Adrenal gland (tissue), 12 donors: ENCODE data around the gene TXN2. TPM values are rescaled to one million over a fixed set of nuclear protein-coding genes. Genes with fewer than 3 reads are reported as not detected.

Experiments
- DNase-seq, 7 donors: peaks; one replicate each; pipeline ENCODE4 v3.0.0-alpha.2; 2019 to 2020
- H3K27ac ChIP-seq, 5 donors: fragments of 200-600 bp; sonication (generic) in 4 of 5; 1 replicate in 3 of 5; 2 replicates in 2 of 5; pipeline versions ENCODE4 v1.5.1 to v1.8.0; 2016 to 2020; ENCODE audit warnings: mild to moderate bottlenecking in 1 of 5
- H3K27me3 ChIP-seq: fragments of 200-600 bp; 2 replicates; pipeline ENCODE4 v1.8.0; 2021
- H3K36me3 ChIP-seq, 2 donors: fragments of 200-600 bp; replicated peaks in 1 of 2; 1 replicate in 1 of 2; 2 replicates in 1 of 2; pipeline versions ENCODE4 v1.5.1 to v1.8.0; 2018 to 2022
- H3K4me1 ChIP-seq, 2 donors: fragments of 200-600 bp; replicated peaks in 1 of 2; 1 replicate in 1 of 2; 2 replicates in 1 of 2; pipeline versions ENCODE4 v1.5.1 to v1.8.0; 2018 to 2021
- H3K4me3 ChIP-seq, 4 donors: fragments of 200-600 bp; sonication (generic) in 3 of 4; one replicate each; pipeline ENCODE4 v1.5.1; 2016 to 2018
- H3K9me3 ChIP-seq, 3 donors: fragments of 200-600 bp; sonication (generic) in 1 of 3; replicated peaks in 1 of 3; 1 replicate in 2 of 3; 2 replicates in 1 of 3; pipeline versions ENCODE4 v1.5.1 to v1.8.0; 2016 to 2021
- POLR2A ChIP-seq, 2 donors: fragments of 450-650 bp; IDR thresholded peaks; one replicate each; pipeline ENCODE4 v1.6.1; 2017; ENCODE audit warnings: antibody characterized with exemption in 2 of 2, mild to moderate bottlenecking in 2 of 2, moderate library complexity in 1 of 2
- WGBS, 4 donors: extraction: QIAGEN DNeasy Blood & Tissue Kit in 2 of 4; methylation state at CpG; one replicate each; pipeline versions ENCODE4 v1.1.5 to v1.1.7; 2013 to 2017; 5-methylcytosine and 5-hydroxymethylcytosine counted together
- intact Hi-C, 2 donors: fragments of 100-400 bp; cut with DNase I; formaldehyde crosslinking; loops; one replicate each; pipeline versions ENCODE4 v1.14.1 to v1.15.0; 2022 to 2023
- polyA plus RNA-seq, 3 donors: library from polyadenylated mRNA; stranded (reverse); fragments of 200-250 nt in 2 of 3; fragments of 350-450 nt in 1 of 3; fragmentation: Illumina TruSeq in 1 of 3; extraction: RNeasy Lipid Tissue Mini Kit (QIAGEN cat#74804) in 1 of 3; gene quantifications; one replicate each; pipeline ENCODE4 v1.2.3, GENCODE V29; 2013 to 2014
- total RNA-seq, 9 donors: library from RNA; depleted of rRNA in 4 of 9; stranded (reverse); fragments of >200 nt in 4 of 9; fragments of 120-200 nt in 1 of 9; fragmentation: NEBNext Ultra II Directional in 1 of 9; extraction: Animal tissue kit (Norgen Biotek cat#: 25700) in 1 of 9; gene quantifications; one replicate each; pipeline versions ENCODE4 v1.1.0 to v1.2.4, GENCODE V29; 2013 to 2023
- TF ChIP-seq, protein P1 (sequence below), 6 experiments: fragments of 450-650 bp in 4 of 6; fragments of 200-600 bp in 2 of 6; sonication (generic) in 1 of 6; IDR thresholded peaks; 1 replicate in 5 of 6; 2 replicates in 1 of 6; pipeline versions ENCODE4 v1.5.1 to v1.8.0; 2016 to 2021; ENCODE audit warnings: antibody characterized with exemption in 6 of 6, mild to moderate bottlenecking in 2 of 6, moderate library complexity in 1 of 6
- donor health status: healthy with polysubstance abuse.
- donor health status: Bipolar disorder and iron deficiency.
- donor health status: DM: yes; HTN: yes; CAD: no.
- donor health status: DM: no; HTN: no; CAD: no.
- donor health status: DM: no; HTN: no; CAD: no.
- donor health status: DM: yes; HTN: yes; CAD: no.

The TXN2 gene
- total and polyA plus RNA-seq, 12 donors, result 160 to 245 (median 202) TPM

DNA sequence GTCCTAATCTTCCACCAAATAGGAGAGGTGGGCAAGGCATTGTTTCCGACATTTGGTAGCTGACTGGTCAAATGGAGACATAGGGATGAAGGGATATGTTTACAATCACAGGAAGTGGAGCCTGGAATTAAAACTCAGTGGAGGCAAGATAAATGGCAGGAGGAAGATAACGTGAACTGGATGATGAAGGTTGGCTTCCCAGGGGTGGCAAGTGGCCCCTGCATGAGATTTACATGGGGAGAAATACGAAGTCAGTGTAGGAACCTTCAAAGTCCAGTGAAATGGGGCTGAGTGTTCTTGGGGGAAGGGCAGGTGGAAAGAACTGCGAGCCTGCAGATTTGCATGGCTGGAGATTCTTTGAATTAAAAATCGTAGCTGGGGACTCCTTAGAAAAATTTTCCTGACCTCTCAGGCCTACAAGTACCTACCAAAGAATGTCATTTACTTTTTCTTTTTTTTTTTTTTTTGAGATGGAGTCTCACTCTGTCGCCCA lies 26.1 kb upstream of the TXN2 start:
- Histone ChIP-seq H3K36me3 (peaks cover 0 to 23% of the 10 kb centered on the region in 2 donors), H3K27me3 (no peaks in the 10 kb centered on the region), H3K27ac (peak overlapping the region in 3 of 5 donors; percentile 40 to 86 (median 84)), H3K4me1 (peaks cover 5 to 16% of the 10 kb centered on the region in 2 donors), H3K4me3 (peak overlapping the region in 1 of 4 donors; percentile 79), H3K9me3 (no peaks in the 10 kb centered on the region)
- TF ChIP-seq, protein P1, sequence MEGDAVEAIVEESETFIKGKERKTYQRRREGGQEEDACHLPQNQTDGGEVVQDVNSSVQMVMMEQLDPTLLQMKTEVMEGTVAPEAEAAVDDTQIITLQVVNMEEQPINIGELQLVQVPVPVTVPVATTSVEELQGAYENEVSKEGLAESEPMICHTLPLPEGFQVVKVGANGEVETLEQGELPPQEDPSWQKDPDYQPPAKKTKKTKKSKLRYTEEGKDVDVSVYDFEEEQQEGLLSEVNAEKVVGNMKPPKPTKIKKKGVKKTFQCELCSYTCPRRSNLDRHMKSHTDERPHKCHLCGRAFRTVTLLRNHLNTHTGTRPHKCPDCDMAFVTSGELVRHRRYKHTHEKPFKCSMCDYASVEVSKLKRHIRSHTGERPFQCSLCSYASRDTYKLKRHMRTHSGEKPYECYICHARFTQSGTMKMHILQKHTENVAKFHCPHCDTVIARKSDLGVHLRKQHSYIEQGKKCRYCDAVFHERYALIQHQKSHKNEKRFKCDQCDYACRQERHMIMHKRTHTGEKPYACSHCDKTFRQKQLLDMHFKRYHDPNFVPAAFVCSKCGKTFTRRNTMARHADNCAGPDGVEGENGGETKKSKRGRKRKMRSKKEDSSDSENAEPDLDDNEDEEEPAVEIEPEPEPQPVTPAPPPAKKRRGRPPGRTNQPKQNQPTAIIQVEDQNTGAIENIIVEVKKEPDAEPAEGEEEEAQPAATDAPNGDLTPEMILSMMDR (IDR thresholded peaks at IDR 0.05), result no peak
- no peak for TF ChIP-seq POLR2A (IDR thresholded peaks at IDR 0.05)
- DNase-seq, result no peak
- intact Hi-C loops, result no loop called here
- WGBS, 4 donors, result 84 to 91% (median 86%) methylated on average over 6 of the region's 6 CpGs

DNA sequence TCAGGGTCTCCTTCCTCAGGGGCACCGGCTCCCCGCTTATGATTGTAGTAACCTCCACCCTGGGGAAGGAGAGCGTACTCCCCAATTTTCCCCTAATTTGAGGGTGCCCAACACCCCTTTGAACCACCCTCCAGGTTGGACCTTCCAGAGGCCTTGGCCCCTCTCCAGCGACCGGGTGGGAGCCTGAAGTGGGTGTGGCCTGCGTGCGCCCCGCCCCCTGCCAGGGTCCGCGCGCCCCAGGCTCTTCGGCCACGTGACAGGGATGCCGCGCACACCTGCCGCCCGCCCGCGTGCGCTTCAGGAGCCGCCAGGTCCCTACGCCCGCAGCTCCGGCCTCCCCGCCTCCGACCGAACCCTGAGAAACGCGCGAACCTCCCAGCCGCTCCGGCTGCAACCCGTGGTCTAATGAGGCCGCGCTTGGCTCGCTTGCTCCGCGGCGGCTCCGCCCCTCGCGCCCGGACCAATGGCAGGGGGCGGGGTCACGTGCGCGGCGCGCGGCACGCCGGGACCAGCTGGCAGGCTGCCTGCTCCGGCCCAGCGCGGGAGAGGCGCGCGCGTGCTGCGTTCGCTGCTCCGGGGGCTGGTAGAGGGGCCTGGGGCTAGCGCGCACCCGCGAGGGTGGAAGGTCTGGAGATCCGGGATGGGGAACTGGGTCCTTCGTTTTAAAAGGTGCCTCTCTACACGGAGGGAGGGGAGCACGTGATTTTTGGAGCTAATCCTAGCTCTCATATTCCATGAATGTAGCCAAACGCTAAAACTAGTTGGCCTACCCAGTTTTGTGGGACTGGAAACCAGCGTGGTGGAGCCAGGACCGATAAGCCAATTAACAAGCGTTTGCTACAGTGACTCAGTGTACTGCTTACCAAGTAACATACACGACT lies 25.4 kb upstream of the TXN2 start, which contains the start of gene FOXRED2:
Gene FOXRED2, minus strand, starts transcription at position 404 of the 881 bp plus-strand sequence. CDS start 618 bp downstream, outside the sequence.
- Histone ChIP-seq H3K9me3 (no peaks in the 10 kb centered on the region), H3K4me1 (peaks cover 5 to 16% of the 10 kb centered on the region in 2 donors), H3K36me3 (peaks cover 0 to 16% of the 10 kb centered on the region in 2 donors), H3K4me3 (peak within 1 kb of the TSS in 3 of 4 donors; percentile 7 to 79 (median 39)), H3K27me3 (no peaks in the 10 kb centered on the region), H3K27ac (peak within 1 kb of the TSS in 4 of 5 donors; percentile 27 to 86 (median 62))
- intact Hi-C loops, result no loop called here
- peak; percentile 69 to 84 for TF ChIP-seq POLR2A (IDR thresholded peaks at IDR 0.05)
- TF ChIP-seq, protein P1 (IDR thresholded peaks at IDR 0.05), result no peak
- WGBS, 4 donors, result 5 to 47% (median 17%) methylated on average over 8 to 75 of the region's 75 CpGs
- peak; percentile 85 to 93 (median 91) for DNase-seq

DNA sequence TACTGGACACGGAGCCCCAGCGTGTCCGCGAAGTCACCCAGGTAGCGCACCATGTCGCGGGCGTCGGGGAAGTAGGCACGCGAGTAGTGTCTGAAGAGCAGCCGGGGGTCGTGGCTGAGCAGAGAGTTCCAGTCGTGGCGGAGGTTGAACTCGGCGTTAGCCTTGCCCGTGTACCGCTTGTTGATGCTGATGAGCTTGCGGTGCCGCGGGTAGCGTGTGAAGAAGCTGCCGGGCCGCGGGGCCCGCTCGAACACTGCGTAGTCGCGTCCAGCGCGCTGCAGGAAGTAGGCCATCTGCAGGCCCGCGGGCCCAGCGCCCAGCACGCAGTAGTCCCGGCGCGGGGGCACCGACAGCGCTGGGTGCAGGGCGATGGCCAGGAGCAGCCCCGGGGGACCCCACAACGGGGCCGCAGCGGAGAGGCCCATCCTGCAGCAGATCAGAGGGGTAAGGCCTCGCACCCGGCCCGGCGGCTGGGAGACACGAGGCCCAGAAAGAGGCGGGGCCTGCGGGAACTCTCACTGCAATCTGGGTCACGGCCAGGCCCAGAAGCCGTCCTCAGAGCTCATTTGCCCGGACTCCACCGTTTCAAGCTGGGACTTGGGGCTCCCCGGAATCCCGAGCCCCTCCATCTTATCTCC lies 24.7 kb upstream of the TXN2 start:
- peaks cover 5 to 16% of the 10 kb centered on the region in 2 donors for H3K4me1 ChIP-seq
- intact Hi-C loops, result no loop called here
- TF ChIP-seq POLR2A (IDR thresholded peaks at IDR 0.05), result no peak
- TF ChIP-seq, protein P1 (IDR thresholded peaks at IDR 0.05), result no peak
- no peaks in the 10 kb centered on the region for H3K9me3 ChIP-seq
- WGBS, 4 donors, result 87 to 93% (median 91%) methylated on average over 38 to 60 of the region's 60 CpGs
- peak in 1 of 7 donors; percentile 66 for DNase-seq
- peak overlapping the region in 1 of 4 donors; percentile 79 for H3K4me3 ChIP-seq
- no peaks in the 10 kb centered on the region for H3K27me3 ChIP-seq
- peak overlapping the region in 1 of 5 donors; percentile 86 for H3K27ac ChIP-seq
- H3K36me3 ChIP-seq, result peaks cover 0 to 8% of the 10 kb centered on the region in 2 donors
